ENCODE results near the gene C7orf25.

The C7orf25 gene

GRCh38 chr7:42883950-42884349 lies 27.9 kb downstream of the C7orf25 start:
- TF ChIP-seq, protein P1, sequence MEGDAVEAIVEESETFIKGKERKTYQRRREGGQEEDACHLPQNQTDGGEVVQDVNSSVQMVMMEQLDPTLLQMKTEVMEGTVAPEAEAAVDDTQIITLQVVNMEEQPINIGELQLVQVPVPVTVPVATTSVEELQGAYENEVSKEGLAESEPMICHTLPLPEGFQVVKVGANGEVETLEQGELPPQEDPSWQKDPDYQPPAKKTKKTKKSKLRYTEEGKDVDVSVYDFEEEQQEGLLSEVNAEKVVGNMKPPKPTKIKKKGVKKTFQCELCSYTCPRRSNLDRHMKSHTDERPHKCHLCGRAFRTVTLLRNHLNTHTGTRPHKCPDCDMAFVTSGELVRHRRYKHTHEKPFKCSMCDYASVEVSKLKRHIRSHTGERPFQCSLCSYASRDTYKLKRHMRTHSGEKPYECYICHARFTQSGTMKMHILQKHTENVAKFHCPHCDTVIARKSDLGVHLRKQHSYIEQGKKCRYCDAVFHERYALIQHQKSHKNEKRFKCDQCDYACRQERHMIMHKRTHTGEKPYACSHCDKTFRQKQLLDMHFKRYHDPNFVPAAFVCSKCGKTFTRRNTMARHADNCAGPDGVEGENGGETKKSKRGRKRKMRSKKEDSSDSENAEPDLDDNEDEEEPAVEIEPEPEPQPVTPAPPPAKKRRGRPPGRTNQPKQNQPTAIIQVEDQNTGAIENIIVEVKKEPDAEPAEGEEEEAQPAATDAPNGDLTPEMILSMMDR (IDR thresholded peaks at IDR 0.05; ENCODE audit: low read depth, low read length, missing control alignments) = no peak
- DNase-seq (ENCODE audit: low read depth) = no peak
- no peak overlapping the region for H3K4me3 ChIP-seq (ENCODE audit: low read depth, low read length)

DNA sequence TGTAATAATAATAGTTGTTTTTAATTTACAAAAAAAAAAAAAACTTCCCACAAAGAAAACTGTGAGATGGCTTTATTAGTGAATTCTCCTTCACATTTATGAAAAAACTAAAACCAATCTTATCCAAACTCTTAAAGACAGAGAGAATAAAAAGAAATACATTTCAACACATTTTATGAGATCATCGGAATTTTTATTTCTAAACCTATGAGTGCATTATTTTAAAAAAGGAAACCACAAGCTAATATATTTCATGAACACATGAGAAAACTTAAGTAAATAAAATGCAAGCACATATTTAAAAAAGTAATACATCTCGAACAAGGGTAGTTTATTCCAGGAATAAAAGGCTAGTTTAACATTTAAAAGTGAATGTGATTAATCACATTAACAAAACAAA lies 31.5 kb downstream of the C7orf25 start:
- TF ChIP-seq, protein P1 (IDR thresholded peaks at IDR 0.05; ENCODE audit: low read depth, low read length, missing control alignments) = no peak
- no peak overlapping the region for H3K4me3 ChIP-seq (ENCODE audit: low read depth, low read length)
- no peak for DNase-seq (ENCODE audit: low read depth)

- TF ChIP-seq, protein P1 (IDR thresholded peaks at IDR 0.05; ENCODE audit: low read depth, low read length, missing control alignments) = no peak
- H3K4me3 ChIP-seq (ENCODE audit: low read depth, low read length) = no peak overlapping the region
- no peak for DNase-seq (ENCODE audit: low read depth)
Measured at GRCh38 chr7:42878303-42878702, 33.6 kb downstream of the C7orf25 start.

DNA sequence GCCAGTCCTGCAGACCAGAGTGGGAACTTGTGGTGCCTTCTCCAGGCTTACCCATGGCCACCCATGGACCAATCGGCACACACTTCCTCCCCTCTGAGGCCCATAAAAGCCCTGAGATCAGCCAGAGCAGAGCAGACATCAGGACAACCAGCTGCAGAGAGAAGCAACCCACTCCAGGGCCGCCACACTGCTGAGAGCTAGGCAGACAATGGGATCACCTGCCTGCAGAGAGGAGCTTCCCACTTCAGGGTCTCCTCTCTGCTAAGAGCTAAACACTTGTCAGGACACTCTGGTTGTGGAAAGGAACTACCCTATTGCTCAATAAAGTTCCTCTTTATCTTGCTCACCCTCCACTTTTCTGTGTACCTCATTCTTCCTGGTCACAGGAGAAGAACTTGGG lies 34.0 kb downstream of the C7orf25 start:
- DNase-seq (ENCODE audit: low read depth) = no peak
- TF ChIP-seq, protein P1 (IDR thresholded peaks at IDR 0.05; ENCODE audit: low read depth, low read length, missing control alignments) = no peak
- no peak overlapping the region for H3K4me3 ChIP-seq (ENCODE audit: low read depth, low read length)

- TF ChIP-seq, protein P1 (IDR thresholded peaks at IDR 0.05; ENCODE audit: low read depth, low read length, missing control alignments) = peak; percentile 82
- DNase-seq (ENCODE audit: low read depth) = no peak
- H3K4me3 ChIP-seq (ENCODE audit: low read depth, low read length) = no peak overlapping the region
Measured at GRCh38 chr7:42876182-42877068, 35.4 kb downstream of the C7orf25 start.

DNA sequence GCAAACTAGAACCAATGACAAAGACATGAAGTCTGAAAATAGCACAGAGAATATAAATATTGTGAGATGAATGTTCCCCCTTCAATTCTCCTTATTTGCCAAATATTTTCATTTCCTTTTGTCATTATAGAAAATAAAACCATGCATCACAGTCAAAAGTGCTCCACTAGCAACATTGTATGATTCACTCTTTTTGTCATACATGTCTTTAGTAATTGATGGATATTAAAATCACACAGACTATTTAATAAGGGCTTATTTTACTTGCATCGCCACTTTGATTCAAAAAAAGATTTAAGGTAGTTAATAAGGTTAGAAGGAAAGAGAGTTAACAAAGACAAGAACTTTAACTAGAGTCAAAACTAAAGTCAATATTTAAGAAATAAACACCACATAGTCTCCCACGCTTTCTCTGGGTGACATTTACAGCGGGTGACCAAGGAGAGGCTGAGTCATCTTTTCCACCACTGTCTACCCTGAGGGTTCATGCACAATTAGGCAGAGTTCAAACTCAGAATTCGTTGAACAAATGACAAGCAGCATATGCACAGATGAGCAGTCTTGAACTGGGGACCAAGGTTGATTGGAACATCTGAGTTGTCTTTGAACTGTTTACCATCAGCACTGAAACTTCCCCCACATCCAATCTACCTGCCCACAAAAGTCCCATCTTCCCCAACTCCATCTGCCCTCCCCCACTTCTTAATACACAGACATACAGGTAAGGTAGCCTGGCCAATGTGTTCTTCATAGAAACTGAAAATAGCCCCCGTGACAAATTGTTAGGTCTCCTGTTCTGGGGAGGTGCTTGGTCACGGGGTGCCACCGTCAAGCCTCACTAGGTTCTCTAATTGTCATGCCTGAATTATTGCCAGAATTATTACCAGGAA lies 42.5 kb downstream of the C7orf25 start:
- DNase-seq (ENCODE audit: low read depth) = peak; percentile 65
- TF ChIP-seq, protein P1 (IDR thresholded peaks at IDR 0.05; ENCODE audit: low read depth, low read length, missing control alignments) = no peak
- H3K4me3 ChIP-seq (ENCODE audit: low read depth, low read length) = no peak overlapping the region
